OCI-LY7 (cell line): ENCODE data around the gene PTPRJ. TPM values are rescaled to one million over a fixed set of nuclear protein-coding genes. Genes with fewer than 3 reads are reported as not detected.

Experiments
- BruUV-seq: library from RNA; stranded (reverse); fragments of 400-500 nt; replicated peaks from 2 replicates; lab custom pipeline; 2021; lab: Mats Ljungman, UMichigan
- CTCF ChIA-PET: fragments of 300-600 bp; sonication (Branson Sonifier 250); formaldehyde crosslinking; loops from one replicate; lab custom pipeline; 2022; ENCODE audit warnings: antibody characterized with exemption; ENCODE audit not compliant: unreplicated experiment; lab: Charles Lee
- POLR2A ChIA-PET: fragments of 300-600 bp; sonication (Branson Sonifier 250); formaldehyde crosslinking; loops from one replicate; lab custom pipeline; 2022; ENCODE audit warnings: antibody characterized with exemption; lab: Charles Lee
- DNase-seq: peaks from one replicate; pipeline ENCODE4 v3.0.0-alpha.2; 2015; ENCODE audit warnings: low spot score
- H2AFZ ChIP-seq: fragments of 200-600 bp; sonication (generic), shearing (Covaris generic); 2 replicates; pipeline ENCODE4 v1.6.1; 2014; ENCODE audit warnings: mild to moderate bottlenecking, antibody characterized with exemption, low read length, moderate library complexity
- H3K27ac ChIP-seq: fragments of 200-600 bp; sonication (generic); 2 replicates; pipeline ENCODE4 v1.5.1; 2014; ENCODE audit warnings: mixed run types, low read depth, mild to moderate bottlenecking, moderate library complexity, low read length, inconsistent platforms; ENCODE audit not compliant: poor library complexity, severe bottlenecking
- H3K36me3 ChIP-seq: fragments of 200-600 bp; sonication (generic); 2 replicates; pipeline ENCODE4 v1.6.1; 2014; ENCODE audit warnings: mild to moderate bottlenecking, antibody characterized with exemption, low read length, moderate library complexity, mixed read lengths; ENCODE audit not compliant: insufficient read depth
- H3K4me1 ChIP-seq: fragments of 200-600 bp; sonication (generic); 2 replicates; pipeline ENCODE4 v1.5.1; 2014; ENCODE audit warnings: mild to moderate bottlenecking, low read length; ENCODE audit not compliant: insufficient read depth, poor library complexity, severe bottlenecking
- H3K4me2 ChIP-seq: fragments of 200-600 bp; sonication (generic); 2 replicates; pipeline ENCODE4 v1.6.1; 2014; ENCODE audit warnings: mild to moderate bottlenecking, low read length
- H3K4me3 ChIP-seq: fragments of 200-600 bp; sonication (generic); 2 replicates; pipeline ENCODE4 v1.5.1; 2014; ENCODE audit warnings: mild to moderate bottlenecking, low read depth, low read length; ENCODE audit not compliant: poor library complexity, severe bottlenecking
- H3K79me2 ChIP-seq: fragments of 200-600 bp; sonication (generic); 2 replicates; pipeline ENCODE4 v1.6.1; 2016; ENCODE audit warnings: low read depth, mild to moderate bottlenecking, low read length, moderate library complexity, mixed read lengths; ENCODE audit not compliant: insufficient read depth
- H3K9me2 ChIP-seq: fragments of 200-600 bp; sonication (generic); 2 replicates; pipeline ENCODE4 v1.6.1; 2016; ENCODE audit warnings: mild to moderate bottlenecking, low read length, mixed read lengths; ENCODE audit not compliant: insufficient read depth
- H3K9me3 ChIP-seq: fragments of 200-600 bp; sonication (generic); 2 replicates; pipeline ENCODE4 v1.6.1; 2014; ENCODE audit warnings: mild to moderate bottlenecking, mixed run types, low read length, mixed read lengths
- H4K20me1 ChIP-seq: fragments of 200-600 bp; sonication (generic); 2 replicates; pipeline ENCODE4 v1.6.1; 2014; ENCODE audit warnings: mild to moderate bottlenecking, antibody characterized with exemption, low read length, moderate library complexity, mixed read lengths; ENCODE audit not compliant: insufficient read depth
- CTCF ChIP-seq: fragments of 200-600 bp; sonication (generic); conservative IDR thresholded peaks from 2 replicates; pipeline ENCODE4 v1.5.1; 2014; ENCODE audit warnings: mild to moderate bottlenecking, antibody characterized with exemption, low read length, moderate library complexity, mixed read lengths
- EZH2phosphoT487 ChIP-seq: fragments of 200-600 bp; sonication (generic); IDR thresholded peaks from 2 replicates; pipeline ENCODE4 v1.6.1; 2018; ENCODE audit warnings: low read depth, borderline replicate concordance, mild to moderate bottlenecking, mixed run types, antibody characterized with exemption, low read length, moderate library complexity, mixed read lengths
- intact Hi-C: fragments of 100-400 bp; cut with micrococcal nuclease; formaldehyde crosslinking; loops from one replicate; pipeline ENCODE4 v1.10.0; 2022; ENCODE audit not compliant: unreplicated experiment
- total RNA-seq, 2 experiments: library from RNA; depleted of rRNA in 1 of 2; stranded (reverse); fragments of >200 nt in 1 of 2; shearing (Covaris generic) in 1 of 2; gene quantifications; 2 replicates each; pipeline ENCODE4 v1.2.3, GENCODE V29; 2014 to 2022

The PTPRJ gene
- total RNA-seq, 2 experiments from 2014 or later = 5.4 to 28.3 TPM

- peaks cover 4% of the 10 kb centered on the region for H3K4me1 ChIP-seq
- H3K4me3 ChIP-seq = no peak overlapping the region
- CTCF ChIA-PET = no interaction called here
- H3K9me3 ChIP-seq = peaks cover 30% of the 10 kb centered on the region; the same call in 1 of the 2 replicates
- no peak overlapping the region for H3K27ac ChIP-seq
- H3K79me2 ChIP-seq = no peaks in the 10 kb centered on the region
- H2AFZ ChIP-seq = no peak overlapping the region
- no peaks in the 10 kb centered on the region for H3K9me2 ChIP-seq
- intact Hi-C loops = loop anchor here (10.0 kb wide), 1 partner anchor 472 kb away; the partner anchor contains the start of gene MTCH2
- H3K36me3 ChIP-seq = peaks cover 49% of the 10 kb centered on the region
- H4K20me1 ChIP-seq = no peaks in the 10 kb centered on the region
- no peak for TF ChIP-seq EZH2phosphoT487
- peak; percentile 76 for TF ChIP-seq CTCF
- POLR2A ChIA-PET = interaction anchor here (0.7 kb wide), 1 partner anchor 39 kb away, joined by 3 read pairs; no protein-coding TSS in a partner anchor
- no peak overlapping the region for H3K4me2 ChIP-seq
- DNase-seq = peak; percentile 45
- no TSS peak for BruUV-seq
Measured at GRCh38 chr11:48116437-48117228, 136.3 kb downstream of the PTPRJ start.

GRCh38 chr11:48122246-48122645 is 141.9 kb downstream of the PTPRJ start:
- no peaks in the 10 kb centered on the region for H4K20me1 ChIP-seq
- no peaks in the 10 kb centered on the region for H3K9me2 ChIP-seq
- no peak for TF ChIP-seq EZH2phosphoT487
- no peak for TF ChIP-seq CTCF
- H3K9me3 ChIP-seq = no peaks in the 10 kb centered on the region
- CTCF ChIA-PET = no interaction called here
- no peak overlapping the region for H3K4me2 ChIP-seq
- H3K36me3 ChIP-seq = peaks cover 34% of the 10 kb centered on the region
- no peak overlapping the region for H2AFZ ChIP-seq
- no peaks in the 10 kb centered on the region for H3K79me2 ChIP-seq
- H3K4me1 ChIP-seq = peaks cover 12% of the 10 kb centered on the region
- H3K27ac ChIP-seq = no peak overlapping the region
- POLR2A ChIA-PET = interaction anchor here (0.6 to 1.2 kb wide), 3 partner anchors 9 to 395 kb away, joined by 3 to 4 read pairs (median 3); no protein-coding TSS in a partner anchor
- intact Hi-C loops = no loop called here
- H3K4me3 ChIP-seq = no peak overlapping the region
- BruUV-seq = no TSS peak
- DNase-seq = no peak

GRCh38 chr11:48122656-48123055 is 142.3 kb downstream of the PTPRJ start:
- Histone ChIP-seq H3K36me3 (peaks cover 38% of the 10 kb centered on the region), H2AFZ (no peak overlapping the region), H4K20me1 (no peaks in the 10 kb centered on the region), H3K27ac (no peak overlapping the region), H3K9me3 (no peaks in the 10 kb centered on the region), H3K79me2 (no peaks in the 10 kb centered on the region), H3K4me1 (peaks cover 12% of the 10 kb centered on the region), H3K4me2 (no peak overlapping the region), H3K4me3 (no peak overlapping the region), H3K9me2 (no peaks in the 10 kb centered on the region)
- TF ChIP-seq EZH2phosphoT487 = no peak
- ChIA-PET CTCF (no interaction called here), POLR2A (interaction anchor here (0.6 kb wide), 1 partner anchor 57 kb away, joined by 3 read pairs; no protein-coding TSS in a partner anchor)
- no peak for DNase-seq
- intact Hi-C loops = no loop called here
- BruUV-seq = no TSS peak
